Astrocyte (in vitro differentiated cells and primary cell): ENCODE data around the gene ELOVL7. TPM values are rescaled to one million over a fixed set of nuclear protein-coding genes. Genes with fewer than 3 reads are reported as not detected.

Experiments
- DNase-seq: peaks from one replicate; pipeline ENCODE4 v3.0.0-alpha.2; 2010; ENCODE audit warnings: low read depth
- FAIRE-seq: peaks from 2 replicates; lab custom pipeline; 2011; peaks lifted over from hg19 to GRCh38; lab: Jason Lieb, UNC
- H2AFZ ChIP-seq: 2 replicates; pipeline ENCODE4 v1.6.0; 2012; ENCODE audit warnings: low read depth, low read length, inconsistent platforms
- H3K27ac ChIP-seq: 2 replicates; pipeline ENCODE4 v1.5.1; 2011; ENCODE audit warnings: low read depth, low read length, inconsistent platforms
- H3K27me3 ChIP-seq: 2 replicates; pipeline ENCODE4 v1.6.0; 2011; ENCODE audit warnings: low read length, inconsistent platforms; ENCODE audit not compliant: insufficient read depth
- H3K36me3 ChIP-seq: 2 replicates; pipeline ENCODE4 v1.5.1; 2011; ENCODE audit warnings: low read length, inconsistent platforms; ENCODE audit not compliant: insufficient read depth
- H3K4me1 ChIP-seq: 2 replicates; pipeline ENCODE4 v1.5.1; 2011; ENCODE audit warnings: low read length, inconsistent platforms; ENCODE audit not compliant: insufficient read depth
- H3K4me2 ChIP-seq: 2 replicates; pipeline ENCODE4 v1.6.0; 2012; ENCODE audit warnings: low read length, inconsistent platforms
- H3K4me3 ChIP-seq: 2 replicates; pipeline ENCODE4 v1.5.1; 2011; ENCODE audit warnings: low read depth, mild to moderate bottlenecking, low read length, inconsistent platforms; ENCODE audit not compliant: insufficient read depth
- H3K79me2 ChIP-seq: 2 replicates; pipeline ENCODE4 v1.6.0; 2012; ENCODE audit warnings: mild to moderate bottlenecking, low read length, inconsistent platforms; ENCODE audit not compliant: insufficient read depth
- H3K9ac ChIP-seq: 2 replicates; pipeline ENCODE4 v1.6.0; 2012; ENCODE audit warnings: mild to moderate bottlenecking, low read length, inconsistent platforms
- H3K9me3 ChIP-seq: 2 replicates; pipeline ENCODE4 v1.5.1; 2012; ENCODE audit warnings: low read depth, mild to moderate bottlenecking, low read length, inconsistent platforms; ENCODE audit not compliant: insufficient read depth
- H4K20me1 ChIP-seq: 2 replicates; pipeline ENCODE4 v1.6.0; 2012; ENCODE audit warnings: low read length, inconsistent platforms; ENCODE audit not compliant: insufficient read depth
- H3K27ac Mint-ChIP-seq: one replicate; pipeline ENCODE4 v1.8.0; 2021; ENCODE audit warnings: mild to moderate bottlenecking, mixed read lengths; ENCODE audit not compliant: unreplicated experiment
- H3K27me3 Mint-ChIP-seq: one replicate; pipeline ENCODE4 v1.8.0; 2021; ENCODE audit warnings: low read depth, mixed read lengths; ENCODE audit not compliant: unreplicated experiment
- H3K36me3 Mint-ChIP-seq: one replicate; pipeline ENCODE4 v1.8.0; 2021; ENCODE audit warnings: low read depth, mixed read lengths; ENCODE audit not compliant: unreplicated experiment
- H3K4me1 Mint-ChIP-seq: one replicate; pipeline ENCODE4 v1.8.0; 2021; ENCODE audit warnings: low read depth, mixed read lengths; ENCODE audit not compliant: unreplicated experiment
- H3K4me3 Mint-ChIP-seq: one replicate; pipeline ENCODE4 v1.8.0; 2021; ENCODE audit warnings: mild to moderate bottlenecking, moderate library complexity, mixed read lengths; ENCODE audit not compliant: unreplicated experiment
- H3K9me3 Mint-ChIP-seq: one replicate; pipeline ENCODE4 v1.8.0; 2021; ENCODE audit warnings: mild to moderate bottlenecking, mixed read lengths; ENCODE audit not compliant: unreplicated experiment
- CTCF ChIP-seq: IDR thresholded peaks from 2 replicates; pipeline ENCODE4 v1.5.1; 2011; ENCODE audit warnings: low read depth, mild to moderate bottlenecking, inconsistent platforms, low read length, moderate library complexity; ENCODE audit not compliant: insufficient read depth
- EZH2 ChIP-seq: IDR thresholded peaks from 2 replicates; pipeline ENCODE4 v1.6.1; 2012; ENCODE audit warnings: mild to moderate bottlenecking, low read length, inconsistent platforms; ENCODE audit not compliant: insufficient read depth
- total RNA-seq: library from RNA; stranded (reverse); gene quantifications from 2 replicates; pipeline ENCODE4 v1.2.1, GENCODE V29; 2021

Gene ELOVL7
- total RNA-seq, 1 donor from 2014 or later: 1.0 TPM

- Histone ChIP-seq H3K9me3 (no peaks in the 10 kb centered on the region), H3K4me3 (no peak overlapping the region), H3K4me1 (no peaks in the 10 kb centered on the region), H3K27ac (no peak overlapping the region), H3K79me2 (no peaks in the 10 kb centered on the region), H3K4me2 (no peak overlapping the region), H2AFZ (no peak overlapping the region), H4K20me1 (no peaks in the 10 kb centered on the region), H3K27me3 (no peaks in the 10 kb centered on the region), H3K9ac (no peak overlapping the region), H3K36me3 (no peaks in the 10 kb centered on the region)
- no peak for DNase-seq
- Mint-ChIP-seq H3K4me1 (no peaks in the 10 kb centered on the region), H3K27ac (no peak overlapping the region), H3K36me3 (no peaks in the 10 kb centered on the region), H3K9me3 (no peaks in the 10 kb centered on the region), H3K4me3 (no peak overlapping the region), H3K27me3 (no peaks in the 10 kb centered on the region)
- no peak for FAIRE-seq
- TF ChIP-seq EZH2 (no peak), CTCF (no peak)
These were observed 20.5 kb downstream of the ELOVL7 start for GRCh38 chr5:60823574-60823973.

GRCh38 chr5:60822285-60822556 is 21.8 kb downstream of the ELOVL7 start:
- no peaks in the 10 kb centered on the region for H3K4me1 Mint-ChIP-seq
- H3K36me3 ChIP-seq: no peaks in the 10 kb centered on the region
- no peak overlapping the region for H3K9ac ChIP-seq
- FAIRE-seq (no peak), DNase-seq (no peak)
- no peaks in the 10 kb centered on the region for H3K4me1 ChIP-seq
- no peak overlapping the region for H2AFZ ChIP-seq
- TF ChIP-seq EZH2 (no peak), CTCF (no peak)
- no peaks in the 10 kb centered on the region for H3K79me2 ChIP-seq
- no peaks in the 10 kb centered on the region for H3K9me3 Mint-ChIP-seq
- H3K4me3 Mint-ChIP-seq: no peak overlapping the region
- no peaks in the 10 kb centered on the region for H3K36me3 Mint-ChIP-seq
- no peaks in the 10 kb centered on the region for H4K20me1 ChIP-seq
- no peak overlapping the region for H3K27ac Mint-ChIP-seq
- H3K27ac ChIP-seq: no peak overlapping the region
- H3K27me3 ChIP-seq: no peaks in the 10 kb centered on the region
- H3K4me3 ChIP-seq: no peak overlapping the region
- no peak overlapping the region for H3K4me2 ChIP-seq
- H3K9me3 ChIP-seq: no peaks in the 10 kb centered on the region
- H3K27me3 Mint-ChIP-seq: no peaks in the 10 kb centered on the region

GRCh38 chr5:60821488-60822284 is 22.4 kb downstream of the ELOVL7 start:
- no peaks in the 10 kb centered on the region for H3K36me3 ChIP-seq
- no peak for FAIRE-seq
- no peak for DNase-seq
- H3K27me3 Mint-ChIP-seq: no peaks in the 10 kb centered on the region
- H3K9me3 Mint-ChIP-seq: no peaks in the 10 kb centered on the region
- H3K4me2 ChIP-seq: no peak overlapping the region
- H3K4me3 Mint-ChIP-seq: no peak overlapping the region
- H4K20me1 ChIP-seq: no peaks in the 10 kb centered on the region
- H3K27ac Mint-ChIP-seq: no peak overlapping the region
- no peak overlapping the region for H3K4me3 ChIP-seq
- no peaks in the 10 kb centered on the region for H3K4me1 Mint-ChIP-seq
- H3K4me1 ChIP-seq: no peaks in the 10 kb centered on the region
- no peak for TF ChIP-seq EZH2
- no peak for TF ChIP-seq CTCF
- no peak overlapping the region for H2AFZ ChIP-seq
- H3K36me3 Mint-ChIP-seq: no peaks in the 10 kb centered on the region
- no peaks in the 10 kb centered on the region for H3K27me3 ChIP-seq
- no peaks in the 10 kb centered on the region for H3K79me2 ChIP-seq
- H3K27ac ChIP-seq: no peak overlapping the region
- no peak overlapping the region for H3K9ac ChIP-seq
- no peaks in the 10 kb centered on the region for H3K9me3 ChIP-seq
